ENCODE results near the gene SSC5D. TPM values are rescaled to one million over a fixed set of nuclear protein-coding genes. Genes with fewer than 3 reads are reported as not detected.
A peak's percentile ranks its signal among the peaks of the same experiment; 100 is the strongest.

The SSC5D gene
- total RNA-seq, 4 donors from 2014 or later, result 2.8 to 10.3 (median 5.0) TPM

GRCh38 chr19:55451965-55452748 is 36.1 kb upstream of the SSC5D start:
- H3K27me3 ChIP-seq, result peaks cover 0 to 26% of the 10 kb centered on the region in 2 donors
- H3K27ac ChIP-seq, result no peak overlapping the region
- H3K9me3 ChIP-seq, result no peaks in the 10 kb centered on the region
- H3K36me3 ChIP-seq, result peaks cover 0 to 17% (median 0%) of the 10 kb centered on the region in 3 donors
- H3K4me3 ChIP-seq, result peak overlapping the region in 2 of 4 donors; percentile 2 to 41
- TF ChIP-seq CTCF (IDR thresholded peaks at IDR 0.05), result no peak
- peaks cover 0 to 24% (median 9%) of the 10 kb centered on the region in 4 donors for H3K4me1 ChIP-seq
- DNase-seq, result no peak

- H3K27ac ChIP-seq, result no peak overlapping the region
- H3K9me3 ChIP-seq, result no peaks in the 10 kb centered on the region
- peaks cover 0 to 26% of the 10 kb centered on the region in 2 donors for H3K27me3 ChIP-seq
- DNase-seq, result peak in 2 of 3 donors; percentile 56 to 67
- peak overlapping the region in 2 of 4 donors; percentile 2 to 22 for H3K4me3 ChIP-seq
- peaks cover 0 to 24% (median 9%) of the 10 kb centered on the region in 4 donors for H3K4me1 ChIP-seq
- TF ChIP-seq CTCF (IDR thresholded peaks at IDR 0.05), result no peak
- no peak for TF ChIP-seq POLR2A (IDR thresholded peaks at IDR 0.05)
- peaks cover 0 to 17% (median 0%) of the 10 kb centered on the region in 3 donors for H3K36me3 ChIP-seq
Observed at GRCh38 chr19:55452749-55453346, 35.4 kb upstream of the SSC5D start.

GRCh38 chr19:55453511-55454260 is 34.5 kb upstream of the SSC5D start:
- no peak overlapping the region for H3K27ac ChIP-seq
- H3K36me3 ChIP-seq, result peaks cover 0 to 17% (median 0%) of the 10 kb centered on the region in 3 donors
- no peak overlapping the region for H3K4me3 ChIP-seq
- no peak for DNase-seq
- TF ChIP-seq CTCF (IDR thresholded peaks at IDR 0.05) (no peak), POLR2A (IDR thresholded peaks at IDR 0.05) (no peak)
- peaks cover 0 to 24% (median 9%) of the 10 kb centered on the region in 4 donors for H3K4me1 ChIP-seq
- H3K9me3 ChIP-seq, result no peaks in the 10 kb centered on the region
- peaks cover 0 to 26% of the 10 kb centered on the region in 2 donors for H3K27me3 ChIP-seq

GRCh38 chr19:55454787-55455243 is 33.4 kb upstream of the SSC5D start:
- Histone ChIP-seq H3K27ac (no peak overlapping the region), H3K27me3 (peaks cover 0 to 21% of the 10 kb centered on the region in 2 donors), H3K9me3 (no peaks in the 10 kb centered on the region), H3K4me1 (peaks cover 0 to 31% (median 9%) of the 10 kb centered on the region in 4 donors), H3K36me3 (peaks cover 0 to 17% (median 0%) of the 10 kb centered on the region in 3 donors), H3K4me3 (no peak overlapping the region)
- no peak for TF ChIP-seq POLR2A (IDR thresholded peaks at IDR 0.05)
- TF ChIP-seq CTCF (IDR thresholded peaks at IDR 0.05), result peak in 4 of 6 experiments; percentile 42 to 53 (median 50)
- no peak for DNase-seq

GRCh38 chr19:55455576-55456235 is 32.5 kb upstream of the SSC5D start:
- Histone ChIP-seq H3K4me1 (peaks cover 0 to 37% (median 9%) of the 10 kb centered on the region in 4 donors), H3K27me3 (peaks cover 0 to 20% of the 10 kb centered on the region in 2 donors), H3K4me3 (no peak overlapping the region), H3K9me3 (no peaks in the 10 kb centered on the region), H3K27ac (no peak overlapping the region), H3K36me3 (peaks cover 0 to 17% (median 0%) of the 10 kb centered on the region in 3 donors)
- TF ChIP-seq POLR2A (IDR thresholded peaks at IDR 0.05) (no peak), CTCF (IDR thresholded peaks at IDR 0.05) (no peak)
- DNase-seq, result no peak

Data from Peyer's patch (tissue), 4 donors.